Measurements from ENCODE around the gene INTU. TPM values are rescaled to one million over a fixed set of nuclear protein-coding genes. Genes with fewer than 3 reads are reported as not detected.

INTU gene
- total RNA-seq, 2 donors from 2014 or later: 3.0 to 4.8 TPM

- Histone ChIP-seq H3K36me3 (no peaks in the 10 kb centered on the region), H3K9me3 (no peaks in the 10 kb centered on the region), H3K4me3 (no peak overlapping the region), H3K27me3 (no peaks in the 10 kb centered on the region), H3K4me1 (no peaks in the 10 kb centered on the region), H3K9ac (ENCODE audit: low read depth in 2 of 2, low read length in 2 of 2) (no peak overlapping the region), H3K27ac (no peak overlapping the region)
- no peak for TF ChIP-seq CTCF (IDR thresholded peaks at IDR 0.05)
- no peak for DNase-seq
- intact Hi-C loops (cut with DNase I): no loop called here
These were observed 3.4 kb upstream of the INTU start for GRCh38 chr4:127629371-127629770.

DNA sequence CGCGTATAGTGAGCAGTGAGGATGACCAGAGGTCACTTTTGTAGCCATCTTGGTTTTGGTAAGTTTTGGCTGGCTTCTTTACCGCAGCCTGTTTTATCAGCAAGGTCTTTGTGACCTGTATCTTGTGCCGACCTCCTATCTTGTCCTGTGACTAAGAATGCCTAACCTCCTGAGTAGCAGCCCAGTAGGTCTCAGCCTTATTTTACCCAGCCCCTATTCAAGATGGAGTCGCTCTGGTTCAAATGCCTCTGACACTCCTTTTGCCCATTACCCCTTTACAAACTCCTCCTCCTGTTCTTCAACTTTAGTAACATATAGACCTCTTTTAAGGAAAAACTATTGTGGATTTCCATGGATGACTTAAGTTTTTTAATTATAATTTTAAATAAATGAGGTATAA lies 2.6 kb upstream of the INTU start:
- TF ChIP-seq CTCF (IDR thresholded peaks at IDR 0.05): no peak
- no peaks in the 10 kb centered on the region for H3K36me3 ChIP-seq
- no peak for DNase-seq
- H3K4me1 ChIP-seq: no peaks in the 10 kb centered on the region
- no peak overlapping the region for H3K27ac ChIP-seq
- no peaks in the 10 kb centered on the region for H3K9me3 ChIP-seq
- no peaks in the 10 kb centered on the region for H3K27me3 ChIP-seq
- H3K9ac ChIP-seq (ENCODE audit: low read depth in 2 of 2, low read length in 2 of 2): no peak overlapping the region
- intact Hi-C loops (cut with DNase I): no loop called here
- H3K4me3 ChIP-seq: no peak overlapping the region

DNA sequence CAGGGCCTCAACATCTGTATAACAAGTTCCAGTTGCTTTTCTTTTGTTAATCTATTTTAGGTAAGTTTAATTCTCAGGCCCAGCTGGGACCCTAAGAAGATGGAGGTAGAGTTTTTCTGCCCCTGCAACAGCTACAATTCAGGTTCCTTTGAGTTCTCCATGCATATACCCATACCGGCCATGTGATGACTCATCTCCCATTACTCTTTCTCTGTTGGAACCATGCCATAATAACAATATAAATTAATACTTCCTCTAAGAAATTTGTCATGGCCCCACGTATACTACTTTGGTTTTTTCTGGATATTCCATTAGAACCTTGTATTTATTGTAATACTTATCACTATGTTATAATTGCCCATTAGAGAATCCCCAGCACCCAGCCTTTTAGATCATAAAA lies 1.3 kb upstream of the INTU start:
- no peak for TF ChIP-seq CTCF (IDR thresholded peaks at IDR 0.05)

DNA sequence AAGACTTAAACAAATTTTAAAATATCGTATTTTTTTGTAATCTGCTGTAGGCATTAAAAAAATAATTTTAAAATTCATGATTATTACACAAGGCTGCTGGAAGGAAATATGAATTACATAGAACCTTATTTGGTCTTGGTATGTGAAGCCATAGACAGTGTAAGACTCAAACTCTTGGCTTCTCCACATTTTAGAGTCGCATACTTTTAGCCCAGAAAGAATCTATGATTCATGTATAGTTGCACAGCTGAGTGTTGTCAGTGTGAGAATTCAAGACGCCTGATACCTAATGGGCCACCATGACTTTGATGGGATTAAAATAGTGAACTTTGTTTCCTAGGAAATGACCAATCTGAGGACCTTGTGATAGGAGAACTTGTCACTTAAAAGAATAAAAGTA lies 1.4 kb downstream of the INTU start:
- Histone ChIP-seq H3K27ac (no peak overlapping the region), H3K36me3 (no peaks in the 10 kb centered on the region), H3K9me3 (no peaks in the 10 kb centered on the region), H3K27me3 (no peaks in the 10 kb centered on the region), H3K9ac (ENCODE audit: low read depth in 2 of 2, low read length in 2 of 2) (no peak overlapping the region), H3K4me1 (no peaks in the 10 kb centered on the region), H3K4me3 (no peak overlapping the region)
- DNase-seq: no peak
- intact Hi-C loops (cut with DNase I): no loop called here
- TF ChIP-seq CTCF (IDR thresholded peaks at IDR 0.05): no peak

More for the DNA sequence above, 1.3 kb upstream of the INTU start:
- no peak for DNase-seq
- Histone ChIP-seq H3K9ac (ENCODE audit: low read depth in 2 of 2, low read length in 2 of 2) (no peak overlapping the region), H3K4me1 (no peaks in the 10 kb centered on the region), H3K27me3 (no peaks in the 10 kb centered on the region), H3K4me3 (no peak overlapping the region), H3K9me3 (no peaks in the 10 kb centered on the region), H3K27ac (no peak overlapping the region), H3K36me3 (no peaks in the 10 kb centered on the region)
- intact Hi-C loops (cut with DNase I): no loop called here

GRCh38 chr4:127641524-127641923 lies 8.8 kb downstream of the INTU start:
- H3K27ac ChIP-seq: no peak overlapping the region
- TF ChIP-seq CTCF (IDR thresholded peaks at IDR 0.05): no peak

GRCh38 chr4:127642169-127642568 lies 9.4 kb downstream of the INTU start:
- Histone ChIP-seq H3K27me3 (no peaks in the 10 kb centered on the region), H3K9me3 (no peaks in the 10 kb centered on the region), H3K9ac (ENCODE audit: low read depth in 2 of 2, low read length in 2 of 2) (no peak overlapping the region), H3K36me3 (no peaks in the 10 kb centered on the region), H3K27ac (no peak overlapping the region), H3K4me1 (no peaks in the 10 kb centered on the region), H3K4me3 (no peak overlapping the region)
- intact Hi-C loops (cut with DNase I): no loop called here
- no peak for DNase-seq
- no peak for TF ChIP-seq CTCF (IDR thresholded peaks at IDR 0.05)

More at GRCh38 chr4:127641524-127641923, 8.8 kb downstream of the INTU start:
- H3K9ac ChIP-seq (ENCODE audit: low read depth in 2 of 2, low read length in 2 of 2): no peak overlapping the region
- H3K4me1 ChIP-seq: no peaks in the 10 kb centered on the region
- H3K9me3 ChIP-seq: no peaks in the 10 kb centered on the region
- no peaks in the 10 kb centered on the region for H3K36me3 ChIP-seq
- DNase-seq: no peak
- intact Hi-C loops (cut with DNase I): no loop called here
- no peak overlapping the region for H3K4me3 ChIP-seq
- H3K27me3 ChIP-seq: no peaks in the 10 kb centered on the region
